Heart right ventricle (tissue), 16 donors: ENCODE measurements around the gene ADARB1. TPM values are rescaled to one million over a fixed set of nuclear protein-coding genes. Genes with fewer than 3 reads are reported as not detected.

ENCODE experiments used
- ATAC-seq, 8 donors: fragments of 200-7000 bp; cut with Tn5 transposase; one replicate each; pipeline ENCODE4 v1.9.1; 2020; ENCODE audit warnings: mild to moderate bottlenecking in 8 of 8, moderate library complexity in 8 of 8, moderate number of reproducible peaks in 1 of 8
- DNase-seq, 2 donors: peaks; one replicate each; pipeline ENCODE4 v3.0.0-alpha.2; 2020
- H3K27ac ChIP-seq, 10 donors: fragments of 200-600 bp; sonication (generic) in 2 of 10; one replicate each; pipeline versions ENCODE4 v1.5.0 to v1.8.0; 2020 to 2022; ENCODE audit warnings: mild to moderate bottlenecking in 3 of 10
- H3K27me3 ChIP-seq, 7 donors: fragments of 200-600 bp; one replicate each; pipeline ENCODE4 v1.8.0; 2021 to 2022; ENCODE audit warnings: mild to moderate bottlenecking in 2 of 7
- H3K36me3 ChIP-seq, 9 donors: fragments of 200-600 bp; sonication (generic) in 1 of 9; one replicate each; pipeline versions ENCODE4 v1.5.0 to v1.8.0; 2020 to 2022; ENCODE audit warnings: mild to moderate bottlenecking in 2 of 9
- H3K4me1 ChIP-seq, 9 donors: fragments of 200-600 bp; sonication (generic) in 1 of 9; one replicate each; pipeline versions ENCODE4 v1.5.0 to v1.8.0; 2020 to 2022; ENCODE audit warnings: mild to moderate bottlenecking in 4 of 9
- H3K4me3 ChIP-seq, 10 donors: fragments of 200-600 bp; sonication (generic) in 2 of 10; one replicate each; pipeline versions ENCODE4 v1.5.0 to v1.8.0; 2020 to 2022; ENCODE audit warnings: mild to moderate bottlenecking in 7 of 10, moderate library complexity in 2 of 10
- H3K9me3 ChIP-seq, 11 donors: fragments of 200-600 bp in 10 of 11; sonication (generic) in 2 of 11; one replicate each; pipeline versions ENCODE4 v1.5.0 to v1.8.0; 2013 to 2022; ENCODE audit warnings: mild to moderate bottlenecking in 2 of 11, control low read depth in 1 of 11, moderate library complexity in 1 of 11
- CTCF ChIP-seq, 9 donors: fragments of 200-600 bp; sonication (generic) in 2 of 9; IDR thresholded peaks; one replicate each; pipeline versions ENCODE4 v1.5.0 to v1.8.0; 2021 to 2022; ENCODE audit warnings: antibody characterized with exemption in 9 of 9, mild to moderate bottlenecking in 5 of 9, moderate library complexity in 1 of 9
- WGBS, 2 donors: extraction: QIAGEN DNeasy Blood & Tissue Kit; methylation state at CpG; one replicate each; pipeline ENCODE4 v1.1.7; 2013; ENCODE audit warnings: inconsistent platforms in 1 of 2; 5-methylcytosine and 5-hydroxymethylcytosine counted together
- intact Hi-C, 10 donors: fragments of 100-400 bp; cut with DNase I; formaldehyde crosslinking; loops; one replicate each; pipeline versions ENCODE4 v1.11.1 to v1.14.2; 2022
- polyA plus RNA-seq, 2 donors: library from polyadenylated mRNA; stranded (reverse); fragments of 200-250 nt; gene quantifications; one replicate each; pipeline ENCODE4 v1.2.3, GENCODE V29; 2013
- total RNA-seq, 10 donors: library from RNA; stranded (reverse); fragmentation: NEBNext Ultra II Directional in 3 of 10; extraction: Animal tissue kit (Norgen Biotek cat#: 25700) in 3 of 10; gene quantifications; one replicate each; pipeline versions ENCODE4 v1.2.1 to v1.2.4, GENCODE V29; 2021 to 2023
- donor health status: Arrhythmogenic right ventricular cardiomyopathy.
- donor health status: ischemic (EF 13 %, LVEDD 7.1; RV severe dilation, severe dysfunction).
- donor health status: healthy with polysubstance abuse.
- donor health status: DM: no; HTN: yes; CAD: no.
- donor health status: DM: no; HTN: no; CAD: no.
- donor health status: ischemic (EF 25% LVEDD 6.9; RV normal size, moderate dysfunction).
- donor health status: ischemic (EF 25% LVEDD 5.7; RV mildly dilated, moderate dysfunction).
- donor health status: healthy.
- donor health status: DM: yes; HTN: yes; CAD: no.
- donor health status: Ischemic cardiomyopathy.
- donor health status: ischemic (EF 35%, LVEDD 5.7; RV mildly dilated, moderate dysfunction).
- donor health status: nonischemic (EF 11% LVEDD 7.7; RV severe dilation, severe dysfunction).
- donor health status: DM: yes; HTN: yes; CAD: no.
- donor health status: PGD.
- donor health status: ischemic (EF 29% LVEDD 5.4; RV normal size, mild dysfunction).
- donor health status: nonischemic (EF 23%, LVEDD 6.1; RV moderate dilation, normal function).

ADARB1 gene
- total and polyA plus RNA-seq, 12 donors: 7.4 to 21.2 (median 13.5) TPM

GRCh38 chr21:45183852-45184251 is 109.5 kb downstream of the ADARB1 start:
- no peak overlapping the region for H3K27ac ChIP-seq
- DNase-seq: no peak
- no peak for TF ChIP-seq CTCF (IDR thresholded peaks at IDR 0.05)
- no peak overlapping the region for H3K4me3 ChIP-seq
- 71 to 76% methylated on average over 2 of the region's 2 CpGs for WGBS, 2 donors
- H3K9me3 ChIP-seq: peaks cover 0 to 33% (median 22%) of the 10 kb centered on the region in 11 donors
- intact Hi-C loops: no loop called here
- H3K4me1 ChIP-seq: no peaks in the 10 kb centered on the region
- ATAC-seq: no peak
- H3K36me3 ChIP-seq: peaks cover 0 to 98% (median 58%) of the 10 kb centered on the region in 9 donors
- no peaks in the 10 kb centered on the region for H3K27me3 ChIP-seq

DNA sequence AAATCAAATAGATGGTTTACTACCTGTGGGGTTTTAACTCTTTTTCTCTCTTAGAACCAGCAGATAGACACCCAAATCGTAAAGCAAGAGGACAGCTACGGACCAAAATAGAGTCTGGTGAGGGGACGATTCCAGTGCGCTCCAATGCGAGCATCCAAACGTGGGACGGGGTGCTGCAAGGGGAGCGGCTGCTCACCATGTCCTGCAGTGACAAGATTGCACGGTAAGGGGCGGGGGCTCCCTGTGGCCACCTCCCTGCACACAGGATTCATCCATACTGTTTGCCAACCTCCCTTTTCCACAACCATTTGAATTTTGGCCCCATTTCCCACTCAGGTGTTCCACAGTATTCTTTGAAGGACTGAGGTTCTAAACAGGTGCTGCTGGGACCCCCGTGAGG is 110.5 kb downstream of the ADARB1 start:
- intact Hi-C loops: no loop called here
- H3K9me3 ChIP-seq: peaks cover 0 to 43% (median 24%) of the 10 kb centered on the region in 11 donors
- no peaks in the 10 kb centered on the region for H3K27me3 ChIP-seq
- DNase-seq (no peak), ATAC-seq (no peak)
- 96% methylated on average over 11 of the region's 11 CpGs for WGBS, 2 donors
- no peaks in the 10 kb centered on the region for H3K4me1 ChIP-seq
- H3K4me3 ChIP-seq: no peak overlapping the region
- H3K36me3 ChIP-seq: peaks cover 0 to 99% (median 62%) of the 10 kb centered on the region in 9 donors
- H3K27ac ChIP-seq: no peak overlapping the region
- no peak for TF ChIP-seq CTCF (IDR thresholded peaks at IDR 0.05)

- DNase-seq (no peak), ATAC-seq (no peak)
- Histone ChIP-seq H3K9me3 (peaks cover 0 to 53% (median 34%) of the 10 kb centered on the region in 11 donors), H3K4me3 (no peak overlapping the region), H3K36me3 (peaks cover 0 to 100% (median 62%) of the 10 kb centered on the region in 9 donors), H3K27ac (no peak overlapping the region), H3K27me3 (no peaks in the 10 kb centered on the region), H3K4me1 (no peaks in the 10 kb centered on the region)
- WGBS, 2 donors: 91 to 97% methylated on average over 1 of the region's 1 CpG
- intact Hi-C loops: no loop called here
- no peak for TF ChIP-seq CTCF (IDR thresholded peaks at IDR 0.05)
Observed at GRCh38 chr21:45186709-45187108, 112.3 kb downstream of the ADARB1 start.

DNA sequence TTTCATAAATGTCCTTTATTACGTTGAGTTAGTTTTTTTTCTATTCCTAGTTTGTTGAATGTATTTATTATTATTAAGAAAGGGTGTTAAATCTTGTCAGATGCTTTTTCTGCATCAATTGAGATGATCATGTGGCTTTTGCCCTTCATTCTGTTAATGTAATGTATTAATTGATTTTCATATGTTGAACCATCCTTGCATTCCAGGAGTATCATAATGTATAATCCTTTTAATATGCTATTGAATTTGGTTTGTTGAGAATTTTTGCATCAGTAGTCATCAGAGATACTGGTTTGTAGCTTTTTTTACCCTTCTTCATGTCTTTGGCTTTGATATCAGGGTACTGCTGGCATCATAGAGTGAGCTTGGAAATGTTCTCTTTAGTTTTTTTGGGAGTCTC is 113.3 kb downstream of the ADARB1 start:
- H3K4me1 ChIP-seq: no peaks in the 10 kb centered on the region
- no peak overlapping the region for H3K27ac ChIP-seq
- no peaks in the 10 kb centered on the region for H3K27me3 ChIP-seq
- TF ChIP-seq CTCF (IDR thresholded peaks at IDR 0.05): no peak
- ATAC-seq: no peak
- 94 to 100% methylated on average over 1 of the region's 1 CpG for WGBS, 2 donors
- H3K9me3 ChIP-seq: peaks cover 0 to 53% (median 34%) of the 10 kb centered on the region in 11 donors
- no peak overlapping the region for H3K4me3 ChIP-seq
- DNase-seq: no peak
- intact Hi-C loops: no loop called here
- H3K36me3 ChIP-seq: peaks cover 0 to 100% (median 61%) of the 10 kb centered on the region in 9 donors
